Fibroblast of lung (primary cell): ENCODE data around the gene MEOX2. TPM values are rescaled to one million over a fixed set of nuclear protein-coding genes. Genes with fewer than 3 reads are reported as not detected.

Experiments
- DNase-seq, 2 donors: peaks; one replicate each; pipeline versions ENCODE4 v3.0.0 to v3.0.0-alpha.2; 2010; ENCODE audit warnings: low read depth in 2 of 2
- H2AFZ ChIP-seq: 2 replicates; pipeline ENCODE4 v1.5.1; 2012; ENCODE audit warnings: low read length, control low read depth, inconsistent platforms
- H3K27ac ChIP-seq: 2 replicates; pipeline ENCODE4 v1.5.1; 2011; ENCODE audit warnings: low read length, control low read depth; ENCODE audit not compliant: insufficient read depth
- H3K27me3 ChIP-seq: 2 replicates; pipeline ENCODE4 v1.5.1; 2011; ENCODE audit warnings: mild to moderate bottlenecking, low read length; ENCODE audit not compliant: control insufficient read depth, insufficient read depth
- H3K36me3 ChIP-seq: 2 replicates; pipeline ENCODE4 v1.5.1; 2011; ENCODE audit warnings: low read length; ENCODE audit not compliant: control insufficient read depth, insufficient read depth
- H3K4me1 ChIP-seq: 2 replicates; pipeline ENCODE4 v1.5.1; 2011; ENCODE audit warnings: low read length; ENCODE audit not compliant: control insufficient read depth, insufficient read depth; ENCODE audit errors: extremely low read depth
- H3K4me2 ChIP-seq: 2 replicates; pipeline ENCODE4 v1.5.1; 2011; ENCODE audit warnings: low read length, control low read depth; ENCODE audit not compliant: insufficient read depth; ENCODE audit errors: extremely low read depth
- H3K4me3 ChIP-seq, 4 experiments: fragments of 200-600 bp in 1 of 4; sonication (generic) in 1 of 4; replicated peaks in 1 of 4; 2 replicates each; pipeline ENCODE4 v1.5.1; 2011 to 2016; ENCODE audit warnings: low read length in 4 of 4, low read depth in 3 of 4, mild to moderate bottlenecking in 3 of 4, control low read depth in 2 of 4, inconsistent platforms in 1 of 4, mixed read lengths in 1 of 4; ENCODE audit not compliant: insufficient read depth in 1 of 4; ENCODE audit errors: control extremely low read depth in 1 of 4
- H3K79me2 ChIP-seq: 2 replicates; pipeline ENCODE4 v1.5.1; 2012; ENCODE audit warnings: mild to moderate bottlenecking, low read length, inconsistent platforms; ENCODE audit not compliant: control insufficient read depth, insufficient read depth
- H3K9ac ChIP-seq: 2 replicates; pipeline ENCODE4 v1.5.1; 2011; ENCODE audit warnings: mild to moderate bottlenecking, low read length, control low read depth; ENCODE audit not compliant: insufficient read depth
- H3K9me3 ChIP-seq: 2 replicates; pipeline ENCODE4 v1.5.1; 2012; ENCODE audit warnings: low read depth, low read length; ENCODE audit not compliant: control insufficient read depth, insufficient read depth
- H4K20me1 ChIP-seq: 2 replicates; pipeline ENCODE4 v1.5.1; 2011; ENCODE audit warnings: low read length; ENCODE audit not compliant: control insufficient read depth, insufficient read depth; ENCODE audit errors: extremely low read depth
- EZH2 ChIP-seq: IDR thresholded peaks from 2 replicates; pipeline ENCODE4 v1.5.1; 2012; ENCODE audit warnings: low read length, control low read depth, mild to moderate bottlenecking; ENCODE audit errors: missing control alignments
- polyA plus RNA-seq, 2 donors: library from polyadenylated mRNA; depleted of rRNA in 1 of 2; stranded (reverse) in 1 of 2; unstranded in 1 of 2; fragments of >200 nt; gene quantifications; 2 replicates each; pipeline ENCODE4 v1.2.1, GENCODE V29; 2011 to 2012; ENCODE audit warnings: missing spikeins in 1 of 2
- total RNA-seq: library from RNA; depleted of rRNA; stranded (reverse); fragments of >200 nt; gene quantifications from 2 replicates; pipeline ENCODE4 v1.2.1, GENCODE V29; 2014
- TF ChIP-seq, protein P1 (sequence below), 2 donors: IDR thresholded peaks in 1 of 2; conservative IDR thresholded peaks in 1 of 2; 1 replicate in 1 of 2; 2 replicates in 1 of 2; pipeline ENCODE4 v1.5.1; 2011 to 2012; ENCODE audit warnings: low read length in 2 of 2, control low read depth in 1 of 2, inconsistent platforms in 1 of 2, low read depth in 1 of 2, mild to moderate bottlenecking in 1 of 2

MEOX2 gene
- total and polyA plus RNA-seq, 2 donors (not counting 1 experiment from before 2014, with no cell fraction given) = 0.28 to 0.50 TPM

DNA sequence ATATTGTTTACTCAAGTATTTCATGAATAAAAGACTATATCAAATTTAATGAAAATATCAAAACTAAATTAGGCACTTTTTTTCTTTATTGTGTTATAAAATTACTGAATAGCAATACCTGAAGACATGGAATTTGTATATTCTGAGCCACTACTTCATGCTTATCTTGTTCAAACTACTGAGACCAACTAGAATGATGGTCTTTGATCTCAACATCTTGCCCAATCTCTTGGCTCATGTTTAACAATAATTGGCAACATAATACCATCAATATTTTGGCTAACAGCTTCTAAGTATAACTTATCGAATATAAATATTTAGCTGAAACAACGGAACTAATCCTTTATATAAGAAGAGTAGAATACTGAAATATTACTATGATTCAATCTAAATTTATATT lies 68.2 kb downstream of the MEOX2 start:
- H3K27ac ChIP-seq = no peak overlapping the region

DNA sequence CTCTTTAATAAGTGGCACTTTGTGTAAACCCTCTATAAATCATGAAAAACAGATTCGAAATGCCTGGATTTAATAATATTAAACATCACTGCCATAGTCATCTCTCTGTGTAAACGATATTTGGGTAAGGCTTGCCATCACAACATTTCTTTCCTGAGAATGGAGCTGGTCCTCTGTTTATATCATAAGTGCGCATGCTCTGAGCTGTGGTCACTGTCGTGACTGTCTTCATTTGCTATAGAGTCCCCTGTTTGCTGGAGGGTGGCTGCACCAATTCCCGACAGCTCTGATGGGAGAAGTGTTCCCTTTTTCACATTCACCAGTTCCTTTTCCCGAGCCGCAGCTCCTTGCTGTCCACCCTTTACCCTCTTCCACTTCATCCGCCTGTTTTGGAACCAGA lies 74.3 kb downstream of the MEOX2 start:
- Histone ChIP-seq H3K27ac (no peak overlapping the region), H3K36me3 (no peaks in the 10 kb centered on the region), H3K4me1 (no peaks in the 10 kb centered on the region), H3K4me3 (no peak overlapping the region), H2AFZ (no peak overlapping the region), H3K27me3 (no peaks in the 10 kb centered on the region), H4K20me1 (no peaks in the 10 kb centered on the region), H3K79me2 (no peaks in the 10 kb centered on the region), H3K4me2 (no peak overlapping the region), H3K9me3 (no peaks in the 10 kb centered on the region), H3K9ac (no peak overlapping the region)
- TF ChIP-seq, protein P1, sequence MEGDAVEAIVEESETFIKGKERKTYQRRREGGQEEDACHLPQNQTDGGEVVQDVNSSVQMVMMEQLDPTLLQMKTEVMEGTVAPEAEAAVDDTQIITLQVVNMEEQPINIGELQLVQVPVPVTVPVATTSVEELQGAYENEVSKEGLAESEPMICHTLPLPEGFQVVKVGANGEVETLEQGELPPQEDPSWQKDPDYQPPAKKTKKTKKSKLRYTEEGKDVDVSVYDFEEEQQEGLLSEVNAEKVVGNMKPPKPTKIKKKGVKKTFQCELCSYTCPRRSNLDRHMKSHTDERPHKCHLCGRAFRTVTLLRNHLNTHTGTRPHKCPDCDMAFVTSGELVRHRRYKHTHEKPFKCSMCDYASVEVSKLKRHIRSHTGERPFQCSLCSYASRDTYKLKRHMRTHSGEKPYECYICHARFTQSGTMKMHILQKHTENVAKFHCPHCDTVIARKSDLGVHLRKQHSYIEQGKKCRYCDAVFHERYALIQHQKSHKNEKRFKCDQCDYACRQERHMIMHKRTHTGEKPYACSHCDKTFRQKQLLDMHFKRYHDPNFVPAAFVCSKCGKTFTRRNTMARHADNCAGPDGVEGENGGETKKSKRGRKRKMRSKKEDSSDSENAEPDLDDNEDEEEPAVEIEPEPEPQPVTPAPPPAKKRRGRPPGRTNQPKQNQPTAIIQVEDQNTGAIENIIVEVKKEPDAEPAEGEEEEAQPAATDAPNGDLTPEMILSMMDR (conservative IDR thresholded peaks at IDR 0.05 in 1 of 2, IDR thresholded peaks at IDR 0.05 in 1 of 2; ENCODE audit: low read depth in 1 of 2, low read length in 2 of 2) = no peak
- no peak for TF ChIP-seq EZH2
- no peak for DNase-seq

More for the DNA sequence above, 68.2 kb downstream of the MEOX2 start:
- Histone ChIP-seq H3K36me3 (no peaks in the 10 kb centered on the region), H3K4me2 (no peak overlapping the region), H3K79me2 (no peaks in the 10 kb centered on the region), H3K9me3 (no peaks in the 10 kb centered on the region), H3K27me3 (no peaks in the 10 kb centered on the region), H2AFZ (no peak overlapping the region), H3K4me1 (no peaks in the 10 kb centered on the region), H3K4me3 (no peak overlapping the region), H3K9ac (no peak overlapping the region), H4K20me1 (no peaks in the 10 kb centered on the region)
- TF ChIP-seq, protein P1 (conservative IDR thresholded peaks at IDR 0.05 in 1 of 2, IDR thresholded peaks at IDR 0.05 in 1 of 2; ENCODE audit: low read depth in 1 of 2, low read length in 2 of 2) = no peak
- TF ChIP-seq EZH2 = no peak
- DNase-seq = no peak

DNA sequence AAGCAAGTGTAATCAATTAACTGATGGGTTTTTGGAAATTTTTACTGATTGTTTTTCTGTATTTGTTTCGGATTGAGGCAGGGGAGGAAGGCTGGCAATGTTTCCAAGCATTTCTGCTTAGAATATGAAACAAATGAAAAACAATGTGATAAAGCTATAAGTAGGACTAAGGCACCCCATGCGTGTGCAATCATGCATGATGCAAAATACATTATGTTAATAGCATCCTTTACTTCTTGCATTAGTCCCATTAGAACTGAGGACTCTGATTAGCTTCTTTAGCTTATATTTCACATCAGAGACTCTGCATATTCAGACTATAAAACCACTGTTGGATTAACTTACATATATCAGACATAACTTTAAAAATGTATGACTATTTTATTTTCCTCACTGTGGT lies 76.0 kb downstream of the MEOX2 start:
- no peaks in the 10 kb centered on the region for H4K20me1 ChIP-seq
- H3K36me3 ChIP-seq = no peaks in the 10 kb centered on the region
- no peaks in the 10 kb centered on the region for H3K9me3 ChIP-seq
- TF ChIP-seq, protein P1 (conservative IDR thresholded peaks at IDR 0.05 in 1 of 2, IDR thresholded peaks at IDR 0.05 in 1 of 2; ENCODE audit: low read depth in 1 of 2, low read length in 2 of 2) = no peak
- no peak for TF ChIP-seq EZH2
- no peaks in the 10 kb centered on the region for H3K79me2 ChIP-seq
- H3K4me3 ChIP-seq = no peak overlapping the region
- no peak overlapping the region for H3K27ac ChIP-seq
- DNase-seq = no peak
- no peaks in the 10 kb centered on the region for H3K27me3 ChIP-seq
- no peak overlapping the region for H2AFZ ChIP-seq
- H3K4me2 ChIP-seq = no peak overlapping the region
- no peaks in the 10 kb centered on the region for H3K4me1 ChIP-seq
- H3K9ac ChIP-seq = no peak overlapping the region
